ENCODE data around the gene LY6G5B.

The LY6G5B gene

GRCh38 chr6:31641370-31641769 is 28.4 kb upstream of the LY6G5B start:
- DNase-seq = no peak

DNA sequence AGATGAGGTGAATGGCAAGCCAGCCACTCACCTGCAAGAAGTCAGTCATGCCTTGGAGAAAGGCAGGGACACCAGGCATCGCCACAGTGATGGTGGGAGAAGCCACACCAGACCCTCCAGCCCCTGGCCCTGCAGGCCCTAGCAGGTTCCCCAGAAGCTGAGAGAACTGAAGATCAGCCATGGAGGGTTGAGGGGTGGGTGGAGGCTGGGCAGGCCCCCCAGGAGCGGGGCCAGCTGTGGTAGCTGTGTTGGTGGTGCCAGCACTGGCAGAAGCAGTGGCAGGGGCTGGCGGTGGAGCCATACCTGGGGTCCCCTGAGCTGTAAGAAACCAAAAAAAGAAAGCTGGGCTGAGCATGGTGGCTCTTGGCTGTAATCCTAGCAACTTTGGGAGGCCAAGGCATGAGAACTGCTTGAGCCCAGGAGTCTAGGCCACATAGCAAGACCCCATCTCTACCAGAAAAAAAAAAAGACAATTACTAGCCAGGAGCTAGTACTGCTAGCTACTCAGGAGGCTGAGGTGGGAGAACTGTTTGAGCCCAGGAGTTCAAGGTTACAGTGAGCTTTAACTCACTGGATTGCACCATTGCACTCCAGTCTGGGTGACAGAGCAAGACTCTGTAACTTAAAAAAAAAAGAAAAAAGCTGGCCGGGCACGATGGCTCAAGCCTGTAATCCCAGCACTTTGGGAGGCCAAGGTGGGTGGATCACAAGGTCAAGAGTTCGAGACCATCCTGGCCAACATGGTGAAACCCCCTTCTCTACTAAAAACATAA is 26.8 kb upstream of the LY6G5B start:
- no peak for DNase-seq

GRCh38 chr6:31643818-31644454 is 25.8 kb upstream of the LY6G5B start:
- no peak for DNase-seq

DNA sequence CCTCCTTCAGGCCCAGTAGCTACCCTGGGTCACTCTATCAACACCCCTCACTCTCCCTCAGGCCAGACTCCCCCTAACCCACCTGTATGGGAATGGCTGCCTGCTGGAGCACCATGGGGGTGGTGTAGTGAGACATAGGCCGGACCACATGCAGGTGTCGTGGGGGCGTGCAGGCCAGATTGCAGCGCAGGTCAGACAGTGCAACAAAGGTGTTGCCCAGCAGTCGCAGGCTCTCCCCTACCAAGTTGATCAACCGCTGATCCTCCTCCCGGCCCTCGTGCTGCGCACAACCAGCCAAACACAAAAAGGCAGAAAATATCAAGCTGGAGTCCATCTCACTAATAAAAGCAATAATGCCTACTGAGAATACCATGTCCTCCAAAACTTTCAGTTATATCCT is 24.5 kb upstream of the LY6G5B start:
- no peak for DNase-seq

- DNase-seq = no peak
These were observed 18.1 kb upstream of the LY6G5B start for GRCh38 chr6:31651602-31652191.

GRCh38 chr6:31652925-31653724 is 16.7 kb upstream of the LY6G5B start:
- no peak for DNase-seq

DNA sequence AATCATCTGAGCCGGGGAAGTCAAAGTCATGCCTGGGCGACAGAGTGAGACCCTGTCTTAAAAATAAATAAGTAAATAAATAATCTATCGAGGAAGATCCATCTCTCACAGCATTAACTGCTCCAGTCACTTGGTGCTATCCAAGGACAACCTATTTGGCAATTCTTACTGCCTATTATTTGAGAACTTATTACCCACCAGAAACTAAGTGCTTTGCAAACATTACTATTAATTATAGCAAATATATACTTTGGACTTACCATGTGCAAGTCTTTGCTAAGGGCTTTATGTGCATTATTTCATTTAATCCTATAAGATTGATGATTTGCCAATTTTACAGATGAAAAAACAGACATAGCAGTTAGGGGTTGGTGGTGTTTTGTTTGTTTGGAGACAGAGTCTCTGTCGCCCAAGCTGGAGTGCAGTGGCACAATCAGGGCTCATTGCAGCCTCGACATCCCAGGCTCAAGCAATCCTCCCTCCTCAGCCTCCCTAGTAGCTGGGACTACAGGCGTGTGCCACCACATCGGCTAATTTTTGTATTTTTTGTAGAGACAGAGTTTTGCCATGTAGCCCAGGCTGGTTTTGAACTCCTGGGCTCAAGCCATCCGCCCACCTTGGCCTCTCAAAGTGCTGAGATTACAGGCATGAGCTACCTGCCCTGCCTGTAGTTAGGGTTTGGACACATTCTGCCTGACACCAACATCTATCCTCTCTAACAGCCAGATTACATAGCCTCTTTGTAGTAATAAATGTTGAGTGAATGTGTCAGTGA is 15.0 kb upstream of the LY6G5B start:
- DNase-seq = no peak

DNA sequence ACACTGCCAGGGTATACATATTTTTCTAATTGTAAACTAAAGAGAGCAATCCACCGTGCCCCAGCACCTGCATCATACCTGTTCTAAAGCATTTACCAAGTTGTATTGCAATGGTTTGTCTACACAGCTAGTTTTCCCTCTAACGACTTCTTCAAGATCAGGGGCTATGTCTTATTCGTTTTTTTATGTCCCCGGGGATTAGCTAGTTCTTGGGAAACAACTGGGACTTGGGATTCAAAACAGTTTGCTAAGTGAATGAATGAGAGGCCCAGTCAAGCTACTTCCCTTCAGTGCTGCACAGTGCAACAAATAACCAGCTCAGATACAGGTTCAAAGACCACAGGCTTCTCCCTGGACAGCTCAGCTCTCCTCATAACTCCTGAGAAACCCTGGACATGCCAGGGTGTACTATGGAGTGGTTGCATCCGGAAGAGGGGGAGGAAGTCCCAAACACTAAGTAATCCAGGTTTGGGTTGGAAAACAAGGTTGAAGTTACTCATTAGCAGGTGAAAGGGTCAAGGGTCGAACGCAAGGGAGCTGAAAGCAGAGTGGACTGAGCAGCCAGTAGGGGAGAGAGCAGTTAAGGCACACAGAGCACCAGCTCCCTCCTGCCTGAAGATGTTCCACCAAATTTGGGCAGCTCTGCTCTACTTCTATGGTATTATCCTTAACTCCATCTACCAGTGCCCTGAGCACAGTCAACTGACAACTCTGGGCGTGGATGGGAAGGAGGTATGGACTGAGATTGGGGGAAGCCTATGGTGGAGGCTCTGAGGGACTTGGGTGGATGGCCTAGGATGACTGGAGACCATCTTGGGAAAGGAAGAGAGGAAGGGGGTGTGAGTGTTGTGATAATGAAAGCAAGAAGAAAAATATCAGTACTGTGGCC is 14.2 kb upstream of the LY6G5B start, which contains the start of gene APOM:
Gene APOM (plus strand): TSS at position 546 of the 889 bp plus-strand sequence. CDS start 73 bp downstream, at position 619.
- DNase-seq = no peak

DNA sequence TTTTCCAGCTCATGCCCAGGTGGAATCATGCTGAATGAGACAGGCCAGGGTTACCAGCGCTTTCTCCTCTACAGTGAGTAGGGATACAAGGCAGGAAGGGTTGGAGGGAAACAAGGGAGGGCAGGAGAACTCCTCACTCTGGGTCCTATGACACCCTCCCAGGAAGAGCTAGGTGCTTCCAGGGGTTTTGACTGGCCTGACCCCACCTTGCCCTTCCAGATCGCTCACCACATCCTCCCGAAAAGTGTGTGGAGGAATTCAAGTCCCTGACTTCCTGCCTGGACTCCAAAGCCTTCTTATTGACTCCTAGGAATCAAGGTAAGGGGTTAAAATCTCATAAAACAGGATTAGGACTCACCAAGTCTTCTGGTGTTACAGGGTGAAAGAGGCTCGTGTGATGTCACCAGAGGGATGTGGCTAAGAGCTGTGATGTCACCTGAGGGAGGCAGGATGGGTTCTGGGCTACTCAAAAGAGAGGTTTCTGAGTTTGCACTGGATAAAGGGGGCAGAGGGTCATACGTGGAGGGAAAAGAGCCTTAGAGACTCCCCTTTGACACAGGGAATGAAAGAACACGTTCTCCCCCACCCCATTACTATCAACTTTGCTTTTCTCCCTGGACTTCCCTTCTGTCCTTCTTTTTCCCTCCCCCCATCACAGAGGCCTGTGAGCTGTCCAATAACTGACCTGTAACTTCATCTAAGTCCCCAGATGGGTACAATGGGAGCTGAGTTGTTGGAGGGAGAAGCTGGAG is 12.2 kb upstream of the LY6G5B start:
- no peak for DNase-seq

- DNase-seq = no peak
These were observed 11.6 kb upstream of the LY6G5B start for GRCh38 chr6:31658158-31658688.

- DNase-seq = no peak
These were observed 10.7 kb upstream of the LY6G5B start for GRCh38 chr6:31658983-31659648.

GRCh38 chr6:31659649-31660380 is 10.0 kb upstream of the LY6G5B start:
- DNase-seq = peak; percentile 68

GRCh38 chr6:31660381-31661261 is 9.2 kb upstream of the LY6G5B start, which contains the start of gene C6orf47:
C6orf47 (minus strand) TSS chr6:31660778; CDS start chr6:31659947, 831 bp downstream.
- DNase-seq = peak; percentile 85 to 87

DNA sequence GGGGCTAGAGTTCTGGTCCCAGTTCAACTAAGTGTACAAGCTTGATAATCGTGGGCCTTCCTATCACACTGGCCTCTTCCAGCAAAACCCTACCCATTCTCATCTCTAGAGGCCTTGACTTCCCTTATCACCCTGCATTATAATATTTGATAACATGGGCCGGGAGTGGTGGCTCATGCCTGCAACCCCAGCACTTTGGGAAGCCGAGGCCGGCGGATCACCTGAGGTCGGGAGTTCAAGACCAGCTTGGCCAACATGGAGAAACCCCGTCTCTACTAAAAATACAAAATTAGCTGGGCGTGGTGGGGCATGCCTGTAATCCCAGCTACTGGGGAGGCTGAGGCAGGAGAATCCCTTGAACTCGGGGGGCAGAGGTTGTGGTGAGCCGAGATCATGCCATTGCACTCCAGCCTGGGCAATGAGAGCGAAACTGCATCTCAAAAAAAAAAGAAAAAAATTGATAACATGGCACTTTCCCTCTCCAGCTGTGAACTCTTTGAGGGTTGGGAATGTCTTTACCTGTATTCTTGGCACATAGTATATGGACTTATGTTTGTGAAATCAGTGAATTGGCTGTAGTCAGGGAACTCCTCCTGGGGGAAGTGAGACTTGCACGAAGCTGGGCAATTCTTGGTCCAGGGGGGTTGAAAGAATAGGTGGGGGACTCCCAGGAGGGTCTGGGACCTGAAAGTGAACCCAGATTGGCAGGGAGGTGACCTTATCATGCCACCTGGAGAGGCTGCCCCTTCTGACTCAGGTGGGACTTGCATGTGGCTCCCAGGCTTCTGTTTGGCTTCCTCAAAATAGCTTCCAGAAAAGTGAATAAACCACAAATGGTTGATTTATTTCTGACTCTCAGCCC is 8.3 kb upstream of the LY6G5B start:
- DNase-seq = no peak

GRCh38 chr6:31662124-31662723 is 7.6 kb upstream of the LY6G5B start:
- DNase-seq = no peak
